Kidney epithelial cell (primary cell): Measurements from ENCODE around the gene MRPS18B. TPM values are rescaled to one million over a fixed set of nuclear protein-coding genes. Genes with fewer than 3 reads are reported as not detected.

Experiments used
- DNase-seq: peaks from one replicate; pipeline ENCODE4 v3.0.0-alpha.2; 2010; ENCODE audit warnings: low read depth
- H3K27me3 ChIP-seq: 2 replicates; pipeline ENCODE4 v1.6.0; 2011; ENCODE audit warnings: low read length; ENCODE audit not compliant: control insufficient read depth, insufficient read depth
- H3K36me3 ChIP-seq: 2 replicates; pipeline ENCODE4 v1.5.1; 2011; ENCODE audit warnings: low read length; ENCODE audit not compliant: control insufficient read depth, insufficient read depth
- H3K4me3 ChIP-seq: 2 replicates; pipeline ENCODE4 v1.5.1; 2011; ENCODE audit warnings: low read depth, mild to moderate bottlenecking, control low read depth, low read length
- total RNA-seq: library from RNA; depleted of rRNA; stranded (reverse); fragments of >200 nt; gene quantifications from 2 replicates; pipeline ENCODE4 v1.2.3, GENCODE V29; 2015
- TF ChIP-seq, protein P1 (sequence below): IDR thresholded peaks from 2 replicates; pipeline ENCODE4 v1.5.1; 2011; ENCODE audit warnings: mild to moderate bottlenecking, moderate library complexity, low read length, control low read depth, inconsistent platforms; ENCODE audit not compliant: insufficient read depth, poor library complexity, severe bottlenecking

Gene MRPS18B
- total RNA-seq, 1 donor from 2014 or later, result 56.4 TPM

DNA sequence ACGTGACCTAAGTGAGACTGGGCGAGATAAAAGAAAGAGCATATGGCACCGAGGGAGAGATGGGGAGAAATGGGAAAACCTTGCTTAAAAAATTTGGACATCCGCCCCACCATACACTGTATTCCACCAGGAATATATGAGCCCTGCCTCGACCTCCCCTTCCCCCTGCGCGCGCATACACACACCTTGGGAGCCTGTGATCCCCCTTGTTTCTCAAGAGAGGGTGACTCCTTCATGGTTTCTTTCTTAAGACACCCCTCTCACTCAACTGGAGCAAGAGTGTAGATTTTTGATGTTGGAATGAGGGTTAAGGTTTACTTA, 45.9 kb upstream of the MRPS18B start:
- TF ChIP-seq, protein P1, sequence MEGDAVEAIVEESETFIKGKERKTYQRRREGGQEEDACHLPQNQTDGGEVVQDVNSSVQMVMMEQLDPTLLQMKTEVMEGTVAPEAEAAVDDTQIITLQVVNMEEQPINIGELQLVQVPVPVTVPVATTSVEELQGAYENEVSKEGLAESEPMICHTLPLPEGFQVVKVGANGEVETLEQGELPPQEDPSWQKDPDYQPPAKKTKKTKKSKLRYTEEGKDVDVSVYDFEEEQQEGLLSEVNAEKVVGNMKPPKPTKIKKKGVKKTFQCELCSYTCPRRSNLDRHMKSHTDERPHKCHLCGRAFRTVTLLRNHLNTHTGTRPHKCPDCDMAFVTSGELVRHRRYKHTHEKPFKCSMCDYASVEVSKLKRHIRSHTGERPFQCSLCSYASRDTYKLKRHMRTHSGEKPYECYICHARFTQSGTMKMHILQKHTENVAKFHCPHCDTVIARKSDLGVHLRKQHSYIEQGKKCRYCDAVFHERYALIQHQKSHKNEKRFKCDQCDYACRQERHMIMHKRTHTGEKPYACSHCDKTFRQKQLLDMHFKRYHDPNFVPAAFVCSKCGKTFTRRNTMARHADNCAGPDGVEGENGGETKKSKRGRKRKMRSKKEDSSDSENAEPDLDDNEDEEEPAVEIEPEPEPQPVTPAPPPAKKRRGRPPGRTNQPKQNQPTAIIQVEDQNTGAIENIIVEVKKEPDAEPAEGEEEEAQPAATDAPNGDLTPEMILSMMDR, result no peak
- DNase-seq, result no peak
- H3K36me3 ChIP-seq, result no peaks in the 10 kb centered on the region
- H3K27me3 ChIP-seq, result no peaks in the 10 kb centered on the region
- H3K4me3 ChIP-seq, result peak overlapping the region; percentile 62

DNA sequence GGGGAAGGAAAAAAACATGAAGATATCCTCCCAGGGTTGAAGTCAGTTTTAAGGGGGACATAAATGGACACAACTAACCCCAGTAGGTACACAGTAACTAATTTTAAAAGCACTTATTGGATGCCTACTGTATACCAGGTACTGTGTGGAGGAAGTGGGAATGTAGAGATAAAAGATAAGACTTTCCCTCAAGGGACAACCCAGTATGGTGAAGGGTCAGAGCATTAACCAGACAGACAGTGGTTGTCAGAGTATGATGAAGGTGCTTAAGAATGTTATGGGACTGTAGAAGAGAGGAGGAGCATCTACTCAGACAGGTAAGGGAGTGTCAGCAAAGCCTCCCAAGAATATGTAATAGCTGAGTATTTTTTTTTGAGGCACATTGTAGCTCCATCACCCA, 45.5 kb upstream of the MRPS18B start:
- H3K36me3 ChIP-seq, result no peaks in the 10 kb centered on the region
- H3K27me3 ChIP-seq, result no peaks in the 10 kb centered on the region
- H3K4me3 ChIP-seq, result peak overlapping the region; percentile 62
- DNase-seq, result no peak
- TF ChIP-seq, protein P1, result no peak

DNA sequence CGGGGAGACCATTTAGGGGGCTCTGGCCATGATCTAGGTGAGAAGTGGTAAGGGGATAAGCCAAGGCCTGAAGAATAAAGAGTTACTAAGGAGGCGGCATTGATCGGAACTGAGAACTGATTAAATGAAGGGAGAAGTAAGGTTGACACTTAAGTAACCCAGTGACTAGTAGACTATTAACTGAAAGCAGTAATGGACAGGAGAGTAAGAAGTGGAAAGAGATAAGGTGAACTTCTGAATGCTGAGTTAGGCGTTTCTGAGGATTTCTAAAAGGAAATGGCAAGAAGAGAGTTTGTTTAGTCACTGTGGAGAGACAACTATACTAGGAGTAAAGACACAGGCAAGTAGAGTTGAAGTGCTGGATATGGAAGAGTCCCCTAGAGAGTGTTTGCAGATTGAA, 44.5 kb upstream of the MRPS18B start:
- TF ChIP-seq, protein P1, result no peak
- H3K36me3 ChIP-seq, result peaks cover 1% of the 10 kb centered on the region
- no peaks in the 10 kb centered on the region for H3K27me3 ChIP-seq
- H3K4me3 ChIP-seq, result no peak overlapping the region
- no peak for DNase-seq

DNA sequence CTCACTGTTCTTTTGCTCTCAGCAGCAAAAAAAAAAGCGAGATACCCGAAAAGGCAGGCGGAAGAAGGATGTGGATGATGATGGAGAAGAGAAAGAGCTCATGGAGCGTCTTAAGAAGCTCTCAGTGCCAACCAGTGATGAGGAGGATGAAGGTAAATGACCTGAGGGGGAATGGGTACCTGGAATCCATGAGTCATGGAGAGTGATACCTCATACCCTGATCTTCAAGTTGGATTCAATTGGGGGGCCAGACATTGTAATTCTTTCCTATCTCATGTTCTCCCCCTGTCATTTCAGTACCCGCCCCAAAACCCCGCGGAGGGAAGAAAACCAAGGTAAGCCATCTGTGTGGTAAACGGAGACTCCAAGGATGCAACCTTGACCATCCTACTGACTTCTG, 39.6 kb upstream of the MRPS18B start:
- Histone ChIP-seq H3K4me3 (no peak overlapping the region), H3K27me3 (no peaks in the 10 kb centered on the region), H3K36me3 (peaks cover 3% of the 10 kb centered on the region)
- DNase-seq, result no peak
- TF ChIP-seq, protein P1, result no peak

DNA sequence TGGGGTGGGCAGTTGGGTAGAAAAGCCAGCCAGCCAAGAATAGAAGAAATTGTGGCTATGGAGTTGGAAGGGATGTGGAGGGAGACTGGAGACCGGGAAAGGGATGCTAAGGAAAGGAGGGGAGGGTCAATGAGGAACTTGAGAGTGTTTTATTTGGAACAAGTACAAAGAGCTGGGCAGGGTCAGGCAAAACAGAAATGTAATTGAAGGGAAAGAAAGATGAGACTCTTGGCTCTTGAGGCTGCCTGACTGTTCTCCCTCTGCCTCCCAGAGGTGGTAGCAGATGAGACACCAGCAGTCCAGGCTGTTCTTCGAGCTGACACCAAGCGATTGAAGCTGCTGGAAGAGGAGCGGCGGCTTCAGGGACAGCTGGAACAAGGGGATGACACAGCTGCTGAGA, 33.7 kb upstream of the MRPS18B start:
- Histone ChIP-seq H3K36me3 (peaks cover 4% of the 10 kb centered on the region), H3K4me3 (no peak overlapping the region), H3K27me3 (no peaks in the 10 kb centered on the region)
- DNase-seq, result no peak
- TF ChIP-seq, protein P1, result no peak

- TF ChIP-seq, protein P1, result no peak
- DNase-seq, result no peak
- Histone ChIP-seq H3K27me3 (no peaks in the 10 kb centered on the region), H3K36me3 (peaks cover 3% of the 10 kb centered on the region), H3K4me3 (no peak overlapping the region)
These were observed 27.8 kb upstream of the MRPS18B start for GRCh38 chr6:30589754-30590358.
